HG03457 (cell line): ENCODE data around the gene ZBTB7B.

Experiments used
- ATAC-seq: cut with Tn5 transposase; IDR thresholded peaks from one replicate; pipeline ENCODE4 v1.9.1; 2021; ENCODE audit warnings: moderate number of reproducible peaks; ENCODE audit not compliant: unreplicated experiment

ZBTB7B gene

DNA sequence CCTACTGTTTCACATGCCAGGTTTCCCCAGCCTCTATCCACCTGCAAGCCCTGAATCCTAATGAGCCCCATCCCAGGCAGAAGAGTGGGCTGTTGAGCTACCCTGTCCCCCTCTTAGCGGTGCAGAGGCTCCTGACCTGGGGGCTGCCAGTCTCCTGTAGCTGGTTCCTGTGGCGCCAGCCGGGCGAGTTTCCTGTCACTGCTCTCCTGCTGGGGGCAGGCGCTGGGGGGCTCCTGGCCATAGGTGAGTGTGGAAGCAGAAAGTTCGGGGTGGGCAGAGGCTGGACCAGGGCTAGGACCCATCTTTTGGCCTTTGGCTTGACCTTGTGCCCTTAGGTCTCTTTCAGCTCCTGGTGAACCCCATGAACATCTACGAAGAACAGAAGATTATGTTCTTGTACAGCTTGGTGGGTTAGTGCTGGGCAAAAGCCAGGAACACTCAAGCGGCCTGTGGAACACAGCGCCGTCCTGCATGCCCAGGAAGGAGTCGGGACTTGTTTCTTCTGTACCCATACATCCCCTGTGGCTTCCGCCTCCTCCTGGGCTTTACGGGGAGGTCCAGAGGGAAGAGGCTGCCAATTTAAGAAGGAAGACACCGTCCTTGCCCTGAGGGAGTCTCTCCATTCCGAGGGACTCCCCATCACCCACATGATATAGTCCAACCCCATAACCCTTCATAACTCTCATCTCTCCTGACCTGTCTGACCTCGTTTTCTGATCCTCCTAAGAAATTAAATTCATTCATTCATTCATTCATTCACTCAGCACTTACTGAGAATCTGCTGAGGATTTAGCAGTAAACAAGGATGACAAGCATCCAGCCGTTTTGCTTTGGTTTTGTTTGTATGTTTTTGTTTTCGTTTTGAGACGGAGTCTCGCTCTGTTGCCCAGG is 32.0 kb downstream of the ZBTB7B start:
- no peak for ATAC-seq

DNA sequence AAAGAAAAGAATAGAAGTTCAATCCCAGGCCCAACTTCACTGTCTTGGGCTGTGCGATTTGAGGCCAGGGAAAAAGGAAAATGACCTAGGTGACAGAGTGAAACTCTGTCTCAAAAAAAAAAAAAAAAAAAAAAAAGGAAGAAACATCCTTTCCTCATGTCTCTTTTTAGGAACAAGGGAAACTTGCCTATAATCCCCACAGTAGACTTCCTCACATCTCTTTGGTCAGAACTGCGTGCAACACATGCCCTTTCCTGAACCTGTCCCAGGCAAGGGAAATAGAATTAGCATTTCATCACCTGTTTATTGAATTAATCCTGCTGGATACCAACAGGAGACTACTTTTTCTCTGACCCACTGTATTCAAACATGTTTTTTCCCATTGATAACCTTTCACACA is 33.3 kb downstream of the ZBTB7B start:
- ATAC-seq, result no peak

- ATAC-seq, result no peak
Measured at GRCh38 chr1:155037043-155037442, 34.4 kb downstream of the ZBTB7B start.

DNA sequence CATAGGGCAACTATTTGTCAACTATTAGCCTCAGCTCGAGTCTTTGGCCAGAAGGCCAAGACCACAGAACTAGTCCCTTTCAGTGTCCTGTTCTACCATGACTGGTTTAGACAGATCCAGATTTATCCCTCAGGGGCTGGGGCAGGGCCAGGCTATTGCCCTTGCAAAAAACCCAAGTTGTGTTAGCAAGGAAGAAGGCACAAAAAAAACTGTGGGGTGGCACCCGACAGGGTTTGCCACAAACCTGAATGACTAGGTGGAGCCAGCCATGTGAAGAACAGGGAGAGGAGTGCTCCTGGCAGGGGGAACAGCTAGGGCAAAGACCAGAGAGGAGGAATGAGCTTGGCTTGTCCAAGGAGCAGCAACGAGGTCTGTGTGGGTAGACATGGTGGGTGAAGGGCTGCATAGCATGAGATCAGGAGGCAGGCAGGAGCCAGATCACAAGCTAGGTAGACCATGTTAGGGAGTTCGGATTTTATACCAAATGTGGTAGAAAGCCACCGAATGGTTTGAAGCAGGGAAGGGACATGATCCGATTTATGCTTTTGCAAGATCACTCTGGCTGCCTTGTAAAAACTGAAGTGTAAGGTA is 35.3 kb downstream of the ZBTB7B start:
- ATAC-seq, result no peak

- ATAC-seq, result no peak
Measured at GRCh38 chr1:155038602-155039307, 36.2 kb downstream of the ZBTB7B start.

DNA sequence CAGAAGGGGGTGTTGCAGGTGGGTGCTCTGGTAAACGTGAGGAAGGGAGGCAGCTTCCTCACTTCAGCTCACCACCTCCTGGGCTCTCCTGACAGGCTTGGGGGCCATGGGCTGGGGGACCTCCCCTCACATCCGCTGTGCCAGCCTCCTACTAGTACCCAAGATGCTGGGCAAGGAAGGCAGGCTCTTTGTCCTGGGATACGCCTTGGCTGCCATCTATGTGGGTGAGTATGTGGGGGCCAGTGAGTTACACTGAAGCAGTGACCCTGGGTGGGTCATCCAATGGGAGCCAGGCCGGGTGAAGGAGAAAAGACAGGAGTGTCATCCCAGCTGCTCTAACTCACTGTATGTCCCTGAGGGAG is 36.7 kb downstream of the ZBTB7B start:
- ATAC-seq, result no peak

DNA sequence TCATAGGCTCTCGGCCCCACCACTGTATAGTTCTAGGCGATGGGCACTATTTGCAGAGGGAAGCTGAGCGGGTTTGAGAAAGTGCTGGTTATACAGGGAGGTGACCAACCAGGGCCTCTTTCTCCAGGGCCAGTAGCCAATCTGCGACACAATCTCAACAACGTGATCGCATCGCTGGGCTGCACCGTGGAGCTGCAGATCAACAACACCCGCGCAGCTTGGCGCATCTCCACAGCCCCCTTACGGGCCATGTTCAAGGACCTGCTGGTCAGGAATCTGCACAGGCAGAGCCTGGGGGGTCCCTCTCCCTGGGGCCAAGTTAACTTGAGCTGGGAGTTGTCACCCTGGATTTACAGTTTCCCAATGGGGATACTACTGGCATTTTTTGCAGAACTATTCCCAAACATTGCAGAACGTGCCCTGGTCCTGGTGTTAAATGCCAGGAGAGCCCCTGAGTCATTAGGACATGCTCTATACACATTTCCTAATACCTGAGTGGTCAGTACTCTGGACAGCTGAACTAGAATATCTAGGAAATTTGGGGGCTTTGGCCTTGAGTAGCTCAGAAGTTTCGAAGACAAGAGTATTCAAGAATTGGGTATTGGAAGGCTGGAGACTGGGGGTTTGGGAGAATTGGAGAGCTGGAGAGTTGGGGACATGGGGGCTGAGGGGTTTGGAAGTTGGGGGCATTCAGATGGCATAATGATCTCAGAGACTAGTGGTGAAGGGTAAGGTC is 37.9 kb downstream of the ZBTB7B start:
- ATAC-seq, result no peak

DNA sequence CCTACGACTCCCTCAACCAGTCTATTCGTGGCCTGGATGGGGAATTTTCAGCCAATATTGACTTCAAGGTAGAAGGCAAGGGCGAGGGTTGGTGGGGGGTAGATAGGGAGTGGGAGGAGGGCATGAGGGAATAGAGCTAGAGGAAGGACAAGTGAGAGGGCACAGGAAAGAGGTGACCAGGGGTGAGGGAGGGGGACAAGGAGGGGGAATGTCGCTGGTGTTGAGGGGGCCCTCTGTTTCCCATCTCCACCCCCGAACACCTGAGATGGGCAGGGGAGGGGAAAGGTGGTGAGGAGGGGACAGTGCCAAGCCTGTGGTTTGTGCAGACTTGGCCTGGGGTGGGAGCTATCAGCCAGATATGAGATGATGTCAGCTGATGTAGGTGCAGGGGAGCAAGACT is 40.2 kb downstream of the ZBTB7B start:
- no peak for ATAC-seq

DNA sequence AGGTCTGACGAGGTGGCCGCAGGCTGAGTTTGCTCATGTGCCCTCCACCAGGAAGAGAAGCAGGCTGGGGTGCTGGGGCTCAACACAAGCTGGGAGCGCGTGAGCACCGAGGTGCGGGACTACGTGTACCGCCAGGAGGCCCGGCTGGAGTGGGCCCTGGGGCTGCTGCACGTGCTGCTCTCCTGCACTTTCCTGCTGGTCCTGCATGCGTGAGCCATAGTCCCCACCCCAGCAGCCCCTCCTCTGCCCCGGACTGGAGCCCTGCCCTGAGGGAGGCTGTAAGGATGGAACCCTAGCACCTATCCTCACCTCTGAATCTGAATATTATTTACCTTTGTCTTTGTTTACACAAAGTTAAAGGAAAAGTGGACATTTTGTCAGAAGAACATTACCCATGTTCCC is 40.7 kb downstream of the ZBTB7B start:
- no peak for ATAC-seq

DNA sequence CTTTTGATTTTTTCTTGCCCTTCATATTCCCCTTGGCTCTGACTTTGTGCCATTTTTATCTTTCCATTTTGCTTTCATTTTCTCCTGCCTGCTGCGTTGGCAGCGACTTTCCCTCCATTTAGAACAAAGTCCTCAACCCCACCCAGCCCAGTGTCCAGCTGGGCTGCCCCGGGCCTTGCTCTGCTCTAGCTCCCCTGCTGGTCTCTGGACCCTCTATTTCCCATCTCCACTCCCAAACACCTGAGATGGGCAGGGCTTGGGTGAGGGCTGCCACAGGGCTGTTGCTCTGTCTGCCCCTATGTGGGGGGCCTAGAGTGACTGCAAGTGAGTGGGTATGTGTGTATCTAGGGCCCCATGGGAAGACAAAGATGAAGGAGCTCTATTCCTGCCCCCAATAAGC is 41.2 kb downstream of the ZBTB7B start:
- ATAC-seq, result no peak

- ATAC-seq, result no peak
Measured at GRCh38 chr1:155044365-155044764, 41.8 kb downstream of the ZBTB7B start.

GRCh38 chr1:155044812-155045657 is 42.4 kb downstream of the ZBTB7B start:
- ATAC-seq, result no peak

- ATAC-seq, result no peak
Measured at GRCh38 chr1:155048449-155049334, 46.1 kb downstream of the ZBTB7B start.

- no peak for ATAC-seq
Measured at GRCh38 chr1:155049651-155050559, 47.3 kb downstream of the ZBTB7B start.

DNA sequence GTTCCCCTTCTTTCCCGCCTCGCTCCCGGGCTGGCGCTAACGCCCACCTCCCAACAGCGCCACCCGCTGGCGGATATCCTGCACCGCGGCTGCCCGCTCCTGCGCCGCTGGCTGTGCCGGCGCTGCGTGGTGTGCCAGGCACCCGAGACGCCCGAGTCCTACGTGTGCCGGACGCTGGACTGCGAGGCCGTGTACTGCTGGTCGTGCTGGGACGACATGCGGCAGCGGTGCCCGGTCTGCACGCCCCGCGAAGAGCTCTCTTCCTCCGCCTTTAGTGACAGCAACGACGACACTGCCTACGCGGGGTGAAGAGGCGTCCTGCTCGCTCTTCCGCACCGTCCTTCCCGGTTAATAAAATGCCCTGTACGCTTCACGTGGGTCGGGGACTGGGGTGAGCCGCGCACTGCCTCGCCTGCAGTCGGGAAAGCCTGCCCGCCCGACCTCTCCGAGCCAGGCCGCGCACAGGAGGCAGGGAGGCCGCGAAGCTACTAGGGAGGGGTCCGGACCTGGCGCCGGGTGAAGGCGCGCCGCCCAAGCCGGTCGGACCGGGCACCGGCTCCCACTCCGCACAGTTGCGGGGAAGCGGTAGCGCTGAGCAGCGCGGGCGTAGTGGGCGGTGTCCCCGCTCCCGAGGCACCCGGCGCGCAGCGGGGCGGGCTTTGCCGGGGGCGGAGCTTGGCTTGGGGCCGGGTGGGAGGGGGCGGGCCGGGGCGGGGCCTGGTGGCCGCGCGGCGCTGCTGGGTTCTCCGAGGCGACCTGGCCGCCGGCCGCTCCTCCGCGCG is 48.1 kb downstream of the ZBTB7B start, which contains the start of gene ADAM15:
Gene ADAM15, plus strand, starts transcription at position 757 of the 782 bp plus-strand sequence. CDS start 71 bp downstream, outside the sequence.
- ATAC-seq, result no peak

DNA sequence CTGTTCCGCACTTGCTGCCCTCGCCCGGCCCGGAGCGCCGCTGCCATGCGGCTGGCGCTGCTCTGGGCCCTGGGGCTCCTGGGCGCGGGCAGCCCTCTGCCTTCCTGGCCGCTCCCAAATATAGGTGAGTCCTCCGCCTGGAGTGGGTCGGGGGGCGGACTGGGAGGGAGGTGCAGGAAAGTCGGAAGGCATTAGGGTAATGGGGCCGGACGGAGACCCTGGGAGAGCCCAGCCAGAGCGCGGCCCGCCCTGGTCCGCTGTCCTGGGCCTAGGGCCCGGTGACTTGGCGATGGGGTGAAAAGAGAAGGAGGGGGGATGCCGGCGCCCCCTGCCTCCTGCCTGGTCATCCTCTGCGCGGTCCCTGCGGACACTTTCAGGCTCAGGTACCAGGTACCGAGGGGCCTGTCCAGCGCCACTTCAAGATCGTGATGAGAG is 48.8 kb downstream of the ZBTB7B start:
- ATAC-seq, result no peak

DNA sequence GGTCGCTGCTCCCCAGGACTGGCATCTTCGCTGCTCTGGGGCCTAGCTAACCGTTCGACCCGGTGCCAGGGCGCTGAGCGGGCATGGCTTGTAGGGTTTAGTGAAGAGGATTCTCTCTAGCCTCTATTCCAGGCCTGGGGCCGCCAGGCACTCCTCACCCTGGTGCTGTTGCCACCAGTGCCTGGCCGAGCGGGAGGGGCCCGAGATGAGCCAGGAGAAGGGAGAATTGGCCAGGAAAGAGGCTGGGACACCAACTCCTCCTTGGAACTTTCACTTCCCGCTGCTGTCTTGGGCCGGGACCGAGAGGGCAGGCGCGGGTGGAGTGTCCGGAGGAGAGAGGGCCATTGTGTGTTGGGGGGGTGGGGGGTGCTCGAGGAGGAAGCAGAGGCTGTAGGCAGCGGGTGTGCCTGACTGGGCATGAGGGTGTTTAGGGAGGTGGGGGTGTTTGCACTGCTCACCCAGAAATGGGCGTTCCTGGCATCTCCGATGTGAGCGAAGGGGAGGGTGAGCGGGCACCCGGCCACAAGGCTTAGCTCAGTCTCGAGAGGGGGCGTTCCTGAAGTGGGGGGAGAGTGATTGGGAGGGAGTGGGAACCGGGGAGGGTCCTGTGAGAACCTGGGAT is 49.3 kb downstream of the ZBTB7B start:
- no peak for ATAC-seq
